DND-41 (cell line): ENCODE results near the gene ETNK2.

Experiments used
- ATAC-seq: fragments of 200-7000 bp; cut with Tn5 transposase; 3 replicates; pipeline ENCODE4 v1.9.1; 2021; ENCODE audit warnings: low read depth; ENCODE audit not compliant: insufficient read depth
- DNase-seq: peaks from one replicate; pipeline ENCODE4 v3.0.0-alpha.2; 2020
- H2AFZ ChIP-seq: 2 replicates; pipeline ENCODE4 v1.6.0; 2012; ENCODE audit warnings: low read depth, low read length
- H3K27ac ChIP-seq: 2 replicates; pipeline ENCODE4 v1.5.1; 2012; ENCODE audit warnings: low read length, inconsistent platforms
- H3K27me3 ChIP-seq: fragments of 200-600 bp; sonication (generic); 2 replicates; pipeline ENCODE4 v1.6.0; 2012; ENCODE audit warnings: low read length, mild to moderate bottlenecking, inconsistent platforms; ENCODE audit not compliant: insufficient read depth, poor library complexity
- H3K36me3 ChIP-seq: 2 replicates; pipeline ENCODE4 v1.5.1; 2012; ENCODE audit warnings: low read length, inconsistent platforms; ENCODE audit not compliant: insufficient read depth
- H3K4me1 ChIP-seq: 2 replicates; pipeline ENCODE4 v1.5.1; 2012; ENCODE audit warnings: mild to moderate bottlenecking, low read length; ENCODE audit not compliant: insufficient read depth
- H3K4me2 ChIP-seq: 2 replicates; pipeline ENCODE4 v1.6.0; 2012; ENCODE audit warnings: mild to moderate bottlenecking, moderate library complexity, low read length, inconsistent platforms; ENCODE audit not compliant: insufficient read depth
- H3K4me3 ChIP-seq, 2 experiments: fragments of 200-600 bp in 1 of 2; shearing (Covaris generic) in 1 of 2; 2 replicates each; pipeline ENCODE4 v1.5.1; 2012 to 2016; ENCODE audit warnings: inconsistent platforms in 2 of 2, low read length in 2 of 2, mild to moderate bottlenecking in 2 of 2, low read depth in 1 of 2, moderate library complexity in 1 of 2
- H3K79me2 ChIP-seq: 2 replicates; pipeline ENCODE4 v1.6.0; 2012; ENCODE audit warnings: low read length, inconsistent platforms; ENCODE audit not compliant: insufficient read depth
- H3K9ac ChIP-seq: 2 replicates; pipeline ENCODE4 v1.6.0; 2012; ENCODE audit warnings: low read depth, mild to moderate bottlenecking, inconsistent platforms, low read length, moderate library complexity
- H3K9me3 ChIP-seq: 2 replicates; pipeline ENCODE4 v1.5.1; 2012; ENCODE audit warnings: low read length, moderate library complexity, mild to moderate bottlenecking, inconsistent platforms; ENCODE audit not compliant: insufficient read depth, severe bottlenecking
- H4K20me1 ChIP-seq: 2 replicates; pipeline ENCODE4 v1.6.0; 2012; ENCODE audit warnings: low read length; ENCODE audit not compliant: insufficient read depth
- EZH2 ChIP-seq: IDR thresholded peaks from 3 replicates; pipeline ENCODE4 v1.6.1; 2012; ENCODE audit warnings: borderline replicate concordance, low read depth, mild to moderate bottlenecking, moderate library complexity, low read length, inconsistent platforms; ENCODE audit not compliant: severe bottlenecking
- TF ChIP-seq, protein P1 (sequence below): IDR thresholded peaks from 2 replicates; pipeline ENCODE4 v1.5.1; 2012; ENCODE audit warnings: borderline replicate concordance, low read length, moderate library complexity, mild to moderate bottlenecking; ENCODE audit not compliant: poor library complexity, severe bottlenecking; ENCODE audit errors: extremely low read depth

The ETNK2 gene

DNA sequence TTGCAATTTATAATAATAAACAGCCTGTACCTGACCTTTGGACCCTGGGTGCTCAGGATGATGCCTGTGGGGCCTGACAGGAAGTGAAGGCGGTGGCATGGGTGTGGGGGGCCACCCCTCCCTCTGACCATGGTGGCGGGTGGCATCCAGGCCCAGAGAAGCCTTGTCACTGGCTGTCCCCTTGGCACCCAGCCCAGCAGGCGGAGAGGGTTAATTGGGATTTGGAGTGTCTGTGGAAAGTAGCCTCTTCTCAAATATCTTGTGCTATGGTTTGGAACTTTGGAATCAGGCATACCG is 58.5 kb downstream of the ETNK2 start:
- Histone ChIP-seq H3K36me3 (no peaks in the 10 kb centered on the region), H3K27me3 (no peaks in the 10 kb centered on the region), H3K9ac (no peak overlapping the region), H4K20me1 (no peaks in the 10 kb centered on the region), H3K9me3 (no peaks in the 10 kb centered on the region), H3K4me2 (no peak overlapping the region), H3K27ac (no peak overlapping the region), H2AFZ (no peak overlapping the region), H3K79me2 (no peaks in the 10 kb centered on the region), H3K4me1 (no peaks in the 10 kb centered on the region), H3K4me3 (no peak overlapping the region)
- TF ChIP-seq, protein P1, sequence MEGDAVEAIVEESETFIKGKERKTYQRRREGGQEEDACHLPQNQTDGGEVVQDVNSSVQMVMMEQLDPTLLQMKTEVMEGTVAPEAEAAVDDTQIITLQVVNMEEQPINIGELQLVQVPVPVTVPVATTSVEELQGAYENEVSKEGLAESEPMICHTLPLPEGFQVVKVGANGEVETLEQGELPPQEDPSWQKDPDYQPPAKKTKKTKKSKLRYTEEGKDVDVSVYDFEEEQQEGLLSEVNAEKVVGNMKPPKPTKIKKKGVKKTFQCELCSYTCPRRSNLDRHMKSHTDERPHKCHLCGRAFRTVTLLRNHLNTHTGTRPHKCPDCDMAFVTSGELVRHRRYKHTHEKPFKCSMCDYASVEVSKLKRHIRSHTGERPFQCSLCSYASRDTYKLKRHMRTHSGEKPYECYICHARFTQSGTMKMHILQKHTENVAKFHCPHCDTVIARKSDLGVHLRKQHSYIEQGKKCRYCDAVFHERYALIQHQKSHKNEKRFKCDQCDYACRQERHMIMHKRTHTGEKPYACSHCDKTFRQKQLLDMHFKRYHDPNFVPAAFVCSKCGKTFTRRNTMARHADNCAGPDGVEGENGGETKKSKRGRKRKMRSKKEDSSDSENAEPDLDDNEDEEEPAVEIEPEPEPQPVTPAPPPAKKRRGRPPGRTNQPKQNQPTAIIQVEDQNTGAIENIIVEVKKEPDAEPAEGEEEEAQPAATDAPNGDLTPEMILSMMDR, result no peak
- no peak for TF ChIP-seq EZH2
- no peak for ATAC-seq
- no peak for DNase-seq

GRCh38 chr1:204092632-204093420 is 59.0 kb downstream of the ETNK2 start:
- H3K4me3 ChIP-seq, result no peak overlapping the region
- no peak overlapping the region for H2AFZ ChIP-seq
- no peak overlapping the region for H3K9ac ChIP-seq
- no peak overlapping the region for H3K4me2 ChIP-seq
- DNase-seq, result no peak
- no peaks in the 10 kb centered on the region for H3K4me1 ChIP-seq
- ATAC-seq, result no peak
- H3K27me3 ChIP-seq, result no peaks in the 10 kb centered on the region
- no peaks in the 10 kb centered on the region for H3K9me3 ChIP-seq
- 0 out of 2 replicates have a peak, but pooled peaks cover 4% of the 10 kb centered on the region for H4K20me1 ChIP-seq
- TF ChIP-seq, protein P1, result no peak
- TF ChIP-seq EZH2, result no peak
- no peak overlapping the region for H3K27ac ChIP-seq
- no peaks in the 10 kb centered on the region for H3K79me2 ChIP-seq
- H3K36me3 ChIP-seq, result no peaks in the 10 kb centered on the region

GRCh38 chr1:204091787-204092312 is 60.0 kb downstream of the ETNK2 start:
- ATAC-seq (no peak), DNase-seq (no peak)
- Histone ChIP-seq H3K4me3 (no peak overlapping the region), H3K9me3 (no peaks in the 10 kb centered on the region), H4K20me1 (0 out of 2 replicates have a peak, but pooled peaks cover 6% of the 10 kb centered on the region), H3K4me2 (no peak overlapping the region), H3K27ac (no peak overlapping the region), H3K79me2 (no peaks in the 10 kb centered on the region), H3K4me1 (no peaks in the 10 kb centered on the region), H3K9ac (no peak overlapping the region), H3K27me3 (no peaks in the 10 kb centered on the region), H2AFZ (no peak overlapping the region), H3K36me3 (no peaks in the 10 kb centered on the region)
- TF ChIP-seq EZH2, result no peak
- TF ChIP-seq, protein P1, result no peak
